Nephron progenitor cell (in vitro differentiated cells): ENCODE data around the gene ING4.

Source experiments
- DNase-seq: peaks from one replicate; pipeline ENCODE4 v3.0.0; 2021
- H3K27ac Mint-ChIP-seq: 2 replicates; pipeline ENCODE4 v1.8.0; 2021; ENCODE audit warnings: mild to moderate bottlenecking, moderate library complexity, mixed read lengths
- H3K27me3 Mint-ChIP-seq: 2 replicates; pipeline ENCODE4 v1.8.0; 2021; ENCODE audit warnings: mild to moderate bottlenecking, low read depth, mixed read lengths; ENCODE audit not compliant: poor library complexity
- H3K36me3 Mint-ChIP-seq: 2 replicates; pipeline ENCODE4 v1.8.0; 2021; ENCODE audit warnings: low read depth, mixed read lengths
- H3K4me1 Mint-ChIP-seq: 2 replicates; pipeline ENCODE4 v1.8.0; 2021; ENCODE audit warnings: mixed read lengths
- H3K4me3 Mint-ChIP-seq: 2 replicates; pipeline ENCODE4 v1.8.0; 2021; ENCODE audit warnings: mild to moderate bottlenecking, moderate library complexity, mixed read lengths
- H3K9me3 Mint-ChIP-seq: 2 replicates; pipeline ENCODE4 v1.8.0; 2021; ENCODE audit warnings: mild to moderate bottlenecking, moderate library complexity, mixed read lengths
- TF ChIP-seq, protein P1 (sequence below): fragments of 200-600 bp; sonication (generic); IDR thresholded peaks from 2 replicates; pipeline ENCODE4 v1.5.0; 2021; ENCODE audit warnings: antibody characterized with exemption

ING4 gene

DNA sequence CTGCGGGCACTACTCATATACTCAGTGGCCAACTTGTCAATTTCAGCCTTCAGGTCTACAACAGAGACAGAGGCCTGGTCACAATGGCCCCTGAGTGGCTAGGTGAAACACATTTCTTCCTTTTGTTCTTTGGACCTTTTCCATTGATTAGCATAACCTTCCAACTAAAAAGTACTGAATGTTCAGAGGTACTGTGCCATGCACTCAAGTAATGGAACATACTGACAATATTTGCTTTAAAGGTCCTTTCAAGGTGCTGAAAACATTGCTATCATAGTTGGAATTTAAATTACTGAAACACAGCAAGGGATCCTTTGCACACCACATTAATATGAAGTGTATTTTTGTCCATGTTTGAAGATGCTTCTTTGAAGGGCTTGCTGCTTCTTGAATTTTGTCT, 9.6 kb downstream of the ING4 start:
- Mint-ChIP-seq H3K9me3 (no peaks in the 10 kb centered on the region), H3K4me1 (no peaks in the 10 kb centered on the region), H3K4me3 (no peak overlapping the region), H3K27me3 (no peaks in the 10 kb centered on the region), H3K36me3 (peaks cover 68% of the 10 kb centered on the region), H3K27ac (no peak overlapping the region)
- DNase-seq = no peak
- TF ChIP-seq, protein P1, sequence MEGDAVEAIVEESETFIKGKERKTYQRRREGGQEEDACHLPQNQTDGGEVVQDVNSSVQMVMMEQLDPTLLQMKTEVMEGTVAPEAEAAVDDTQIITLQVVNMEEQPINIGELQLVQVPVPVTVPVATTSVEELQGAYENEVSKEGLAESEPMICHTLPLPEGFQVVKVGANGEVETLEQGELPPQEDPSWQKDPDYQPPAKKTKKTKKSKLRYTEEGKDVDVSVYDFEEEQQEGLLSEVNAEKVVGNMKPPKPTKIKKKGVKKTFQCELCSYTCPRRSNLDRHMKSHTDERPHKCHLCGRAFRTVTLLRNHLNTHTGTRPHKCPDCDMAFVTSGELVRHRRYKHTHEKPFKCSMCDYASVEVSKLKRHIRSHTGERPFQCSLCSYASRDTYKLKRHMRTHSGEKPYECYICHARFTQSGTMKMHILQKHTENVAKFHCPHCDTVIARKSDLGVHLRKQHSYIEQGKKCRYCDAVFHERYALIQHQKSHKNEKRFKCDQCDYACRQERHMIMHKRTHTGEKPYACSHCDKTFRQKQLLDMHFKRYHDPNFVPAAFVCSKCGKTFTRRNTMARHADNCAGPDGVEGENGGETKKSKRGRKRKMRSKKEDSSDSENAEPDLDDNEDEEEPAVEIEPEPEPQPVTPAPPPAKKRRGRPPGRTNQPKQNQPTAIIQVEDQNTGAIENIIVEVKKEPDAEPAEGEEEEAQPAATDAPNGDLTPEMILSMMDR = no peak

DNA sequence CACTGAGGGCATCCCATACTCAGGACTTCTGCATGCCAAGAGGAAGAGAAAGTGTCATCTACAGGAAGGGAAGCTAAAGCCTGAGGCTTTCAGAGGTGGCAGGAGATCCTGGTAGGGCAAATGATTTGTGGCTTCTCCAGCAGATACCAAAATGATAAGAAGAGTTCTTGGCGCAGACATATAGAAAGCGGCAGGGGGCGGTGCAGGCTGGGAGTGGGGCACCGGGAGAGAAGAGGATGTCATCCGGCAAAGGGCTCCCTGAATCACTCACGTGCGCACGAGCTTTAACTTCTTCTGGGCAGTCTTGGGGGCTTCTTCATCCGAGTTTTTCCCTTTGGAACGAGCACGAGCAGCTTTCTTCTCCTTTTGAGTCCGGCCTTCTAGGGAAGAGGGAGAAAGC, 10.5 kb downstream of the ING4 start:
- Mint-ChIP-seq H3K4me3 (no peak overlapping the region), H3K27me3 (no peaks in the 10 kb centered on the region), H3K36me3 (peaks cover 68% of the 10 kb centered on the region), H3K9me3 (no peaks in the 10 kb centered on the region), H3K4me1 (no peaks in the 10 kb centered on the region), H3K27ac (no peak overlapping the region)
- DNase-seq = no peak
- TF ChIP-seq, protein P1 = no peak

- no peaks in the 10 kb centered on the region for H3K9me3 Mint-ChIP-seq
- peak overlapping the region; percentile 33 for H3K27ac Mint-ChIP-seq
- peaks cover 4% of the 10 kb centered on the region for H3K27me3 Mint-ChIP-seq
- H3K4me3 Mint-ChIP-seq = no peak overlapping the region
- peaks cover 10% of the 10 kb centered on the region for H3K4me1 Mint-ChIP-seq
- DNase-seq = no peak
- TF ChIP-seq, protein P1 = no peak
- H3K36me3 Mint-ChIP-seq = peaks cover 63% of the 10 kb centered on the region
Measured at GRCh38 chr12:6650832-6651231, 12.1 kb downstream of the ING4 start.

- Mint-ChIP-seq H3K4me3 (peak within 1 kb of the TSS; percentile 86), H3K27ac (peak within 1 kb of the TSS; percentile 65), H3K27me3 (peaks cover 4% of the 10 kb centered on the region), H3K4me1 (peaks cover 25% of the 10 kb centered on the region), H3K36me3 (peaks cover 38% of the 10 kb centered on the region), H3K9me3 (peaks cover 13% of the 10 kb centered on the region)
- peak; percentile 79 for DNase-seq
- TF ChIP-seq, protein P1 = no peak
Measured at GRCh38 chr12:6647083-6647604, 15.8 kb downstream of the ING4 start, which contains the start of gene ACRBP. TSS of gene ACRBP (minus strand) at chr12:6647432. CDS start at chr12:6647366, 66 bp downstream.

- Mint-ChIP-seq H3K27ac (peak overlapping the region; percentile 65), H3K9me3 (peaks cover 13% of the 10 kb centered on the region), H3K4me1 (peaks cover 25% of the 10 kb centered on the region), H3K4me3 (peak overlapping the region; percentile 86), H3K36me3 (peaks cover 34% of the 10 kb centered on the region), H3K27me3 (peaks cover 6% of the 10 kb centered on the region)
- DNase-seq = no peak
- TF ChIP-seq, protein P1 = no peak
Measured at GRCh38 chr12:6646276-6647082, 16.4 kb downstream of the ING4 start.

- peaks cover 13% of the 10 kb centered on the region for H3K9me3 Mint-ChIP-seq
- H3K4me3 Mint-ChIP-seq = no peak overlapping the region
- peak; percentile 21 for DNase-seq
- H3K27me3 Mint-ChIP-seq = peaks cover 9% of the 10 kb centered on the region
- H3K27ac Mint-ChIP-seq = peak overlapping the region; percentile 83
- H3K4me1 Mint-ChIP-seq = peaks cover 25% of the 10 kb centered on the region
- H3K36me3 Mint-ChIP-seq = peaks cover 23% of the 10 kb centered on the region
- TF ChIP-seq, protein P1 = no peak
Measured at GRCh38 chr12:6644903-6645302, 18.0 kb downstream of the ING4 start.
